Coronary artery (tissue), 2 donors: ENCODE data around the gene MYH13.
A peak's percentile ranks its signal among the peaks of the same experiment; 100 is the strongest.
"Not testable (repeated sequence)": the region's sequence is repeated elsewhere in the genome, so short reads cannot be mapped to it uniquely, and the experiment has no call there.

ENCODE experiments used
- DNase-seq: peaks from one replicate; pipeline ENCODE4 v3.0.0-alpha.2; 2017; ENCODE audit warnings: low spot score
- H3K27ac ChIP-seq, 2 donors: fragments of 200-600 bp; sonication (generic); one replicate each; pipeline ENCODE4 v1.5.1; 2016 to 2019
- H3K4me3 ChIP-seq: fragments of 200-600 bp; sonication (generic); 2 replicates; pipeline ENCODE4 v1.5.1; 2016; ENCODE audit warnings: mild to moderate bottlenecking, moderate library complexity
- TF ChIP-seq, protein P1 (sequence below): fragments of 200-600 bp; sonication (generic); IDR thresholded peaks from one replicate; pipeline ENCODE4 v1.5.1; 2019; ENCODE audit warnings: antibody characterized with exemption

The MYH13 gene

DNA sequence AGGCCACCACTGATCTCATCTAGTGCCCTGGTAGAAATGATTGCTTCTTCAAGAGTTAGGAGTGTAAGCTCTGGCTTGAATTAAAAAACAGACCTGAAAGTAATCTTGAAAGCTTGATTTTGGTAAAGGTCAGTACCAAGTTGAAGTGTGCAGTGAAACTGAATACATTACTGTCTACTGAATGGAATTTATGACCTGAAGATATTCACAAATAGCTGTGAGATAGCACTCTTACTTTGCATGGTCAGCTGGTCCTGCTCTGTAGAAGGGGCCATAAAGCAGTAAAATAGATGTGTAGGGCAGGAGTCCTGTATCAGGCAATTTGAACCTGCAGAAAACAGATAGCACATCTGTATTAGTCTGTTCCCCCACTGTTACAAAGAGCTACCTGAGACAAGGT is 78.6 kb downstream of the MYH13 start:
- DNase-seq, result no peak
- no peak overlapping the region for H3K4me3 ChIP-seq
- H3K27ac ChIP-seq, result no peak overlapping the region
- TF ChIP-seq, protein P1, sequence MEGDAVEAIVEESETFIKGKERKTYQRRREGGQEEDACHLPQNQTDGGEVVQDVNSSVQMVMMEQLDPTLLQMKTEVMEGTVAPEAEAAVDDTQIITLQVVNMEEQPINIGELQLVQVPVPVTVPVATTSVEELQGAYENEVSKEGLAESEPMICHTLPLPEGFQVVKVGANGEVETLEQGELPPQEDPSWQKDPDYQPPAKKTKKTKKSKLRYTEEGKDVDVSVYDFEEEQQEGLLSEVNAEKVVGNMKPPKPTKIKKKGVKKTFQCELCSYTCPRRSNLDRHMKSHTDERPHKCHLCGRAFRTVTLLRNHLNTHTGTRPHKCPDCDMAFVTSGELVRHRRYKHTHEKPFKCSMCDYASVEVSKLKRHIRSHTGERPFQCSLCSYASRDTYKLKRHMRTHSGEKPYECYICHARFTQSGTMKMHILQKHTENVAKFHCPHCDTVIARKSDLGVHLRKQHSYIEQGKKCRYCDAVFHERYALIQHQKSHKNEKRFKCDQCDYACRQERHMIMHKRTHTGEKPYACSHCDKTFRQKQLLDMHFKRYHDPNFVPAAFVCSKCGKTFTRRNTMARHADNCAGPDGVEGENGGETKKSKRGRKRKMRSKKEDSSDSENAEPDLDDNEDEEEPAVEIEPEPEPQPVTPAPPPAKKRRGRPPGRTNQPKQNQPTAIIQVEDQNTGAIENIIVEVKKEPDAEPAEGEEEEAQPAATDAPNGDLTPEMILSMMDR, result no peak

DNA sequence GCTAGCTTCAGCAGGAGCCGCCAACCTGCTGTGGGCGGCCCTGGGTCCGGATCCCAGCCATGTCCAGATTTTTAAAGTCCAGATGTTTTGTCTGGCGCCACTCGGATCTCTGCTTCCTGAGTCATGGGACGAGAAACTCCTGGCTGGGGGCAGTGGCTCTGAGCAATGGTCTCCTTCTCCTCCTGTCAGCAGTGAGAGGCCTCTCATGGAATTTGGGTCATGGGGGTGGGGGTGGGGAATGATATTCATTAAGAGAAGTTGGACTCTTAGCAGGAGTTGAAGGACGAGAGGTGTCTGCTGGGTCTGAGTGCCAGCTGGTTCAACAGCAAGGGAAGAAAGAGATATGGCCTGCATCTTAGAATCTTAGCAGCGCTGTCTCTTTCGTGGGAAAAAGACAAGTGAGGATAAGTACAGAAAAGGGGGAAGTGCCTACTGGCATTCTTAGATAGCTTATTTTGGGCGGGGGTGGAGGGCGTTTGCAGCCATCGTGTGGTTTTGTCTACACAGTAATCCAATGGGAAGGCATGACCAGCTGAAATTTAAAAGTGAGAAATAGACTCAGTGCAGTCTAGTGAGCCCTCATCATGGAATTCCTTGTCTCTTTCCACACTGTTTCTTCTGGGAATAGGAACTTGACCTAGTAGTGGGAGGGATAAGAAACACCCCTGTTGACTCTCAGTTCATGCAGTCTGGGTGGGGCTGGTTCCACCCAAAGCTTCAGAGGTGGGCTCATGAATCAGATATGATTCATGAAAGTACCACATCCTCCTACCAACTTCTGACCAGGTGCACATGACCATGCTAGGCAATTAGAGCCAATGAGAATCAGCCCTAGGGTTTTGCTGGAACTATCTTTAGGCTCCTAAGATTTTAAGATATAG is 80.5 kb downstream of the MYH13 start:
- DNase-seq, result no peak
- peak overlapping the region in 1 of 2 donors; percentile 29 for H3K27ac ChIP-seq

DNA sequence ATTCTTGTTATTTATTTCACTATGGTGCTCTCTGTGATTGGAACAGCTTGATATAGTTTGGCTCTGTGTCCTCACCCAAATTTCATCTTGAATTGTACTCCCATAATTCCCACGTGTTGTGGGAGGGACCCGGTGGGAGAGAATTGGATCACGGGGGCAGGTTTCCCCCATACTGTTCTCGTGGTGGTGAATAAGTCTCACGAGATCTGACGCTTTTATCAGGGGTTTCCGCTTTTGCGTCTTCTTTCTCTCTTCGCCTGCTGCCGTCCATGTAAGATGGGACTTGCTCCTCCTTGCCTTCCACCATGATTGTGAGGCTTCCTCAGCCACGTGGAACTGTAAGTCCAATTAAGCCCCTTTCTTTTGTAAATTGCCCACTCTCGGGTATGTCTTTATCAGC is 81.2 kb downstream of the MYH13 start:
- DNase-seq, result not testable (repeated sequence)
- Histone ChIP-seq H3K27ac (peak overlapping the region in 1 of 2 donors; percentile 29), H3K4me3 (peak overlapping the region; percentile 39)

More for the DNA sequence above, 80.5 kb downstream of the MYH13 start:
- TF ChIP-seq, protein P1, result no peak
- H3K4me3 ChIP-seq, result peak overlapping the region; percentile 39

DNA sequence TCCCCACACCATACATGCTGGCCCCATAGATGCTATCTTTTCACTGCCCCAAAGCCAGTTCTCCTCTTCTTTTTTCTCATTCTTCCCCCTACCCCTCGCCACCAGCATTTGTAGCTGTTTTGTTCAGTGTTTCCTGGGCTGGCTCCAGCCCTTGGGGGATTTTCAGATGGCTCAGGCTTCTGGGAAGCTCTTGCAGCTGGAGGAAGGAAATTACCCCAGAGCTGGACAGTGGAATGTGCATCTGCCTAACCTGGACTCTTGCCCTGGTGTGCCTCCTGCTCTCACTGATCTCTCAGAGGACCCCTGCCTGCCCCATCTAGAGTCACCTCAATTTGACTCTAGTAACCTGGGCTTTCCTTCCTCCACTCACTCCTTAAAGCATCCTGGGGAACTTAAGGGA is 82.8 kb downstream of the MYH13 start:
- H3K27ac ChIP-seq, result no peak overlapping the region
- TF ChIP-seq, protein P1, result no peak
- no peak overlapping the region for H3K4me3 ChIP-seq
- no peak for DNase-seq

DNA sequence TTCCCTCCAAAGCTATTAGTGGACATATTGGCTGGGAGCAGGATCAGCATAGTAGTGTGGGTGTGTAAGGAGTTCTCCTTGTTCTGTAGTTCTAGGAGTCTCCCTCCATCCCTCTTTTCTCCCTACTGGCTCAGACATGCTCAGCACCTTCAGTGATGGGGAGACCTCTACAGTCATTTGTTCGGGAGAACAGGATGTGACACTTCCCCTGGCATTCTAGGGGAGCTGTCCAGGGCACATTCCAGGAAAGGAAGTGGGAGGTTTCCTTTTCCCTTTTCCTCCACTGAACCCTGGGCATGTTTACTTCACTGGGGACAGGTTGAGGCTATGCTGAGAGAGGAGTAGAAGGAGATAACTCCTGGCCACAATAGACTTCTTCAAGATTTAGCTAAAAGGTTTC is 86.5 kb downstream of the MYH13 start:
- DNase-seq, result no peak
- Histone ChIP-seq H3K27ac (no peak overlapping the region), H3K4me3 (no peak overlapping the region)
- TF ChIP-seq, protein P1, result no peak

DNA sequence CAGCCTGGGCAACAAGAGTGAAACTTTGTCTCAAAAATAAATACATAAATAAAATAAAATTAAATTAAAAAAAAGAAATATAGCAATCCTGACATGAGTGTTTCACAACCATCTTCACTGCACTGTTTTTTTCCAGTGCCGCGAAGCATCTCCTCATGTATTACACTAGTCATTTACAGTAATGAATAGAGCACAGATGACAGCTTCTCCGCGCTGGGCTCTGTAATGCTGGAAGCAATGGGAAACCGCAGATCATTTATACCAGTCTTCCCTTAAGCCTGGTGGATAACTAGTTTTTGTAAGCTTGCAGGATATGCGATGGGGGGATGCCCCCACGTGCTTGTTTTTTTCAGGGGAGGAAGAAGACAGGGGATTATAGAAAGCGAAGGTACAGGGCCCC is 86.9 kb downstream of the MYH13 start:
- no peak overlapping the region for H3K4me3 ChIP-seq
- DNase-seq, result no peak
- TF ChIP-seq, protein P1, result no peak
- no peak overlapping the region for H3K27ac ChIP-seq

DNA sequence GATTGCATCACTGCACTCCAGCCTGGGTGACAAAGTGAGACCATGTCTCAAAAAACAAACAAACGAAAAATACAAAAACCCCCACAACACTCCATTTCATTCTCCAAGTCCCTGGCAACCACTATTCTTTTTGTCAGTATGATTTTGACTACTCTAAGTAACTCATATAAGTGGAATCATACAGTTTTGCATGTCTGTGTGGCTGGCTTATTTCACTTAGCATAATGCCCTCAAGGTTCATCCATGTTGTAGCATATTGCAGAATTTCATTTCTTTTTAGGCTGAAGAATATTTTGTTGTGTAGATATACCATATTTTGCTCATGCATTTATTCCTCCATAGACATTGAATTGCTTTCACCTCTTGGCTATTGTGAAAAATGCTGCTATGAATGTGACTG is 92.7 kb downstream of the MYH13 start:
- TF ChIP-seq, protein P1, result no peak
- H3K4me3 ChIP-seq, result no peak overlapping the region
- H3K27ac ChIP-seq, result no peak overlapping the region
- no peak for DNase-seq
